ENCODE measurements around the gene NCK1. TPM values are rescaled to one million over a fixed set of nuclear protein-coding genes. Genes with fewer than 3 reads are reported as not detected.
"Not testable (repeated sequence)": the region's sequence is repeated elsewhere in the genome, so short reads cannot be mapped to it uniquely, and the experiment has no call there.

NCK1 gene
- total and polyA plus RNA-seq, 2 experiments from 2014 or later = 25.1 to 47.7 TPM

DNA sequence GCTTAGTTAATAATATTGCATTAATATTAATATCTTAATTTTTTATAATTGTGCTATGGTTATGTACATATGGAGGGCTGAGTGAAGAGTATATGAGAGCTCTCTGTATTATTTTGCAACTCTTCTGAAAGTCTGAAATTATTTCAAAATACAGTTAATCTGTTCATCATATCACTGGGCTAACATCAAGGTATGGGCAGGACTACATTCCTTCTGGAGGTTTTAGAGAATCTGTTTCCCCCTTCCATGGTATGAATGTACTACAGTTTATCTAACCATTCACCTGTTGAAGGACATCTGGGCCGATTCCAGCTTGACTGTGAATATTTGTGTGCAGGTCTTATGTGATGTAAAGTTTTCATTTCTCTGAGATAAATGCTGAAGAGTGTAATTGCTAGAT is 100.9 kb downstream of the NCK1 start:
- Histone ChIP-seq H4K20me1 (ENCODE audit: insufficient read depth, poor library complexity, severe bottlenecking) (no peaks in the 10 kb centered on the region), H3K36me3 (replicated peaks; ENCODE audit: insufficient read depth, low read depth) (no peaks in the 10 kb centered on the region), H3K4me1 (ENCODE audit: insufficient read depth) (no peaks in the 10 kb centered on the region), H3K27ac (no peak overlapping the region), H3K27me3 (no peaks in the 10 kb centered on the region), H3K79me2 (no peaks in the 10 kb centered on the region), H3K9me3 (ENCODE audit: low read depth) (no peaks in the 10 kb centered on the region), H3K4me2 (no peak overlapping the region), H3K4me3 (no peak overlapping the region), H3K9me2 (replicated peaks; ENCODE audit: insufficient read depth) (no peaks in the 10 kb centered on the region), H2AFZ (no peak overlapping the region)
- TF ChIP-seq EZH2phosphoT487 (IDR thresholded peaks at IDR 0.05; ENCODE audit: low read depth, severe bottlenecking, unreplicated experiment) = no peak
- TF ChIP-seq EZH2 (IDR thresholded peaks at IDR 0.05; ENCODE audit: borderline replicate concordance) = no peak
- TF ChIP-seq, protein P1, sequence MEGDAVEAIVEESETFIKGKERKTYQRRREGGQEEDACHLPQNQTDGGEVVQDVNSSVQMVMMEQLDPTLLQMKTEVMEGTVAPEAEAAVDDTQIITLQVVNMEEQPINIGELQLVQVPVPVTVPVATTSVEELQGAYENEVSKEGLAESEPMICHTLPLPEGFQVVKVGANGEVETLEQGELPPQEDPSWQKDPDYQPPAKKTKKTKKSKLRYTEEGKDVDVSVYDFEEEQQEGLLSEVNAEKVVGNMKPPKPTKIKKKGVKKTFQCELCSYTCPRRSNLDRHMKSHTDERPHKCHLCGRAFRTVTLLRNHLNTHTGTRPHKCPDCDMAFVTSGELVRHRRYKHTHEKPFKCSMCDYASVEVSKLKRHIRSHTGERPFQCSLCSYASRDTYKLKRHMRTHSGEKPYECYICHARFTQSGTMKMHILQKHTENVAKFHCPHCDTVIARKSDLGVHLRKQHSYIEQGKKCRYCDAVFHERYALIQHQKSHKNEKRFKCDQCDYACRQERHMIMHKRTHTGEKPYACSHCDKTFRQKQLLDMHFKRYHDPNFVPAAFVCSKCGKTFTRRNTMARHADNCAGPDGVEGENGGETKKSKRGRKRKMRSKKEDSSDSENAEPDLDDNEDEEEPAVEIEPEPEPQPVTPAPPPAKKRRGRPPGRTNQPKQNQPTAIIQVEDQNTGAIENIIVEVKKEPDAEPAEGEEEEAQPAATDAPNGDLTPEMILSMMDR (IDR thresholded peaks at IDR 0.05; ENCODE audit: poor library complexity) = no peak
- 92% methylated on average over 1 of the region's 1 CpG for WGBS (ENCODE audit: low lambda C conversion rate, missing lambda C conversion rate)
- DNase-seq (ENCODE audit: low spot score) = no peak

DNA sequence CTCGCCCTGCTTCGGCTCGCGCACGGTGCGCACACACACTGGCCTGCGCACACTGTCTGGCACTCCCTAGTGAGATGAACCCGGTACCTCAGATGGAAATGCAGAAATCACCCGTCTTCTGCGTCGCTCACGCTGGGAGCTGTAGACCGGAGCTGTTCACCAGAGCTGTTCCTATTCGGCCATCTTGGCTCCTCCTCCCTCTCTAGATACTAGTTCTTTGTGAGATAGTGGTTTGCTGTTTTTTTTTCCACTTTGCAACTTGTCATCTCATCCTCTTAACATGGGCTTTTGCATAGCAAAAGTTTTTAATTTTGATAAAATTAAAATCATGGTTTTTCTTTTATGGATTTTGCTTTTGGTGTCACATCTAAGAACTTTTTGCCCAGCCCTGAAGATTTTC is 107.5 kb downstream of the NCK1 start:
- not testable (repeated sequence) for H2AFZ ChIP-seq; H3K4me3 ChIP-seq; H3K27ac ChIP-seq; DNase-seq (ENCODE audit: low spot score); H3K79me2 ChIP-seq; H3K9me3 ChIP-seq (ENCODE audit: low read depth); H3K9me2 ChIP-seq (replicated peaks; ENCODE audit: insufficient read depth); H3K4me2 ChIP-seq; H4K20me1 ChIP-seq (ENCODE audit: insufficient read depth, poor library complexity, severe bottlenecking); H3K36me3 ChIP-seq (replicated peaks; ENCODE audit: insufficient read depth, low read depth); H3K27me3 ChIP-seq; H3K4me1 ChIP-seq (ENCODE audit: insufficient read depth)
- 85% methylated on average over 6 of the region's 14 CpGs for WGBS (ENCODE audit: low lambda C conversion rate, missing lambda C conversion rate)

DNA sequence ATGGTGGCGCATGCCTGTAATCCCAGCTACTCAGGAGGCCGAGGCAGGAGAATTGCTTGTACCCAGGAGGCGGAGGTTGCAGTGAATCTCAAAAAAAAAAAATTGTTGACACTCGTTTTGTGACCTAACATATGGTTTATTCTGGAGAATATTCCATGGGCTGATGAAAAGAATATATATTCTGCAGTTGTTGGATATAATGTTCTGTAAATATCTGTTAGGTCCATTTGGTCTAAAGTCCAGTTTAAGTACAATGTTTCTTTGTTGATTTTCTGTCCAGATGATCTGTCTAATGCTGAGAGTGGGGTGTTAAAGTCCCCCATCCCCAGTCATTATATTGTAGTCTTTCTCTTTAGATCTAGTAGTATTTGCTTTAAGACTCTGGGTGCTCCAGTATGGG is 111.3 kb downstream of the NCK1 start:
- Histone ChIP-seq H3K4me2 (no peak overlapping the region), H3K4me1 (ENCODE audit: insufficient read depth) (no peaks in the 10 kb centered on the region), H3K79me2 (no peaks in the 10 kb centered on the region), H2AFZ (no peak overlapping the region), H3K27me3 (no peaks in the 10 kb centered on the region), H3K9me3 (ENCODE audit: low read depth) (peaks cover 5% of the 10 kb centered on the region), H3K9me2 (replicated peaks; ENCODE audit: insufficient read depth) (no peaks in the 10 kb centered on the region), H3K27ac (no peak overlapping the region), H3K4me3 (no peak overlapping the region), H3K36me3 (replicated peaks; ENCODE audit: insufficient read depth, low read depth) (no peaks in the 10 kb centered on the region), H4K20me1 (ENCODE audit: insufficient read depth, poor library complexity, severe bottlenecking) (no peaks in the 10 kb centered on the region)
- 90% methylated on average over 4 of the region's 4 CpGs for WGBS (ENCODE audit: low lambda C conversion rate, missing lambda C conversion rate)
- TF ChIP-seq EZH2phosphoT487 (IDR thresholded peaks at IDR 0.05; ENCODE audit: low read depth, severe bottlenecking, unreplicated experiment) = no peak
- TF ChIP-seq, protein P1 (IDR thresholded peaks at IDR 0.05; ENCODE audit: poor library complexity) = no peak
- no peak for DNase-seq (ENCODE audit: low spot score)

DNA sequence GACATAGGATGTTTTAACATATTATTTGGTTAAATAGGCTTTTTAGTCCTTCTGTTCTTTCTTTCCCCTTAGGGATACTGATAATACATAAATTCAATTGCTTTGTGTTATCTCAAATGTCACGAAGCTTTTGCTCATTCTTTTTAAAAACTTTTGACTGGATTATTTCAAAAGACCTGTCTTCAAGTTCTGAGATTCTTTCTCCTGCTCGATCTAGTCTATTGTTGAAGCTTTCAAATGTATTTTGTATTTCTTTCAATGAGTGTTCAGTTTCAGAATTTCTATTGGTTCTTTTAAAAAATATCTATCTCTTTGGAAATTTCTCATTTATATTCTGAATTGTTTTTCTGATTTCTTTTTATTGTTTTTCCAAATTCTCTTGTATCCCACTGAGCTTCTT is 112.7 kb downstream of the NCK1 start:
- no peaks in the 10 kb centered on the region for H3K36me3 ChIP-seq (replicated peaks; ENCODE audit: insufficient read depth, low read depth)
- TF ChIP-seq, protein P1 (IDR thresholded peaks at IDR 0.05; ENCODE audit: poor library complexity) = no peak
- TF ChIP-seq EZH2 (IDR thresholded peaks at IDR 0.05; ENCODE audit: borderline replicate concordance) = no peak
- TF ChIP-seq EZH2phosphoT487 (IDR thresholded peaks at IDR 0.05; ENCODE audit: low read depth, severe bottlenecking, unreplicated experiment) = no peak
- WGBS (ENCODE audit: low lambda C conversion rate, missing lambda C conversion rate) = 69% methylated on average over 2 of the region's 2 CpGs
- H3K9me3 ChIP-seq (ENCODE audit: low read depth) = peaks cover 5% of the 10 kb centered on the region
- H4K20me1 ChIP-seq (ENCODE audit: insufficient read depth, poor library complexity, severe bottlenecking) = no peaks in the 10 kb centered on the region
- no peak overlapping the region for H2AFZ ChIP-seq
- H3K79me2 ChIP-seq = no peaks in the 10 kb centered on the region
- no peak for DNase-seq (ENCODE audit: low spot score)
- no peaks in the 10 kb centered on the region for H3K27me3 ChIP-seq
- no peak overlapping the region for H3K4me2 ChIP-seq
- no peaks in the 10 kb centered on the region for H3K4me1 ChIP-seq (ENCODE audit: insufficient read depth)
- no peaks in the 10 kb centered on the region for H3K9me2 ChIP-seq (replicated peaks; ENCODE audit: insufficient read depth)
- no peak overlapping the region for H3K27ac ChIP-seq
- H3K4me3 ChIP-seq = no peak overlapping the region

Data from hepatocyte (in vitro differentiated cells).